GM13977 (cell line): ENCODE results near the gene CDH4.

Experiments
- DNase-seq: peaks from one replicate; pipeline ENCODE4 v3.0.0; 2012; ENCODE audit warnings: low spot score
- in situ Hi-C: fragments of 300-500 bp; cut with MboI; formaldehyde crosslinking; loops from one replicate; pipeline ENCODE4 v1.12.0; 2022; ENCODE audit warnings: low sequenced_read_pairs, low pct_unique_long_range_greater_than_20kb, mixed read lengths, inconsistent platforms; ENCODE audit not compliant: unreplicated experiment
- TF ChIP-seq, protein P1 (sequence below): IDR thresholded peaks from 2 replicates; pipeline ENCODE4 v1.5.1; 2012; ENCODE audit warnings: mild to moderate bottlenecking, control low read depth; ENCODE audit not compliant: insufficient read depth; ENCODE audit errors: extremely low read depth, missing control alignments

The CDH4 gene

DNA sequence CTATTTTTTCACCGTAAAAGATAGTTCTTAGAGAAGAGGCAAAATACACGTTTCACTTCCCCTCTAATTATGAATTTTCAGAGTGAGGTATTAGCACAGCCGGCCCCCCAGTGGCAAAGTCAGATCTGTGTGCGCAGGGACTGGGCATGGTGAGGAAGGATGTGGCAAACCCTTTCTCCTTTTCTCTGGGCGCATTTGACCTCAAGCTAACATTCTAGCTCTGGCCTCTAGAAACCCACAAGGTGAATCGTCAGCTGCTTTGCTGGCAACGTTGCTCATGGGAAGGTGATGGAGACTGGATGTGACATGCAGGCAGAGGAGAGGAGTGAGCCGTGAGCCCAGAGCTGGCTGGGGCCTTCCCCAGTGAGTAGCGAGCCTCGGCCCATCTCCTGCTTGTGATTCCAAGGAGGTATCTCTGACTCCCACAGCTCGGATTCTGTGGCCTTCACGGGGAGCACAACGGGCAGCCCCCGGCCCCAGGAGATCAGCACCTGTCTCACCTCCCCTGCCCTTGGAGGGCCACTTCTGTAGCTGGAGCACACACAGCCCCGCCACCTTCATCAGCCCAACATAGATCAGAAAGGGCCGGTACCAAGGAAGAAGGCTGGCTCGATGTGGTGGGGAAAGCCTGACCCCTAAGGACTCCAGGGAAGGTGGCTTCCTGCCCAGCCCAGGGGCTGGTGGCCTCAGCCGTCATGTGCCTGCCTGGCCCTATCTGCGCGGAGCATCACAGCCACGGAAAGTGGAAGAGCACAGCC is 660.8 kb downstream of the CDH4 start:
- in situ Hi-C loops: no loop called here
- TF ChIP-seq, protein P1, sequence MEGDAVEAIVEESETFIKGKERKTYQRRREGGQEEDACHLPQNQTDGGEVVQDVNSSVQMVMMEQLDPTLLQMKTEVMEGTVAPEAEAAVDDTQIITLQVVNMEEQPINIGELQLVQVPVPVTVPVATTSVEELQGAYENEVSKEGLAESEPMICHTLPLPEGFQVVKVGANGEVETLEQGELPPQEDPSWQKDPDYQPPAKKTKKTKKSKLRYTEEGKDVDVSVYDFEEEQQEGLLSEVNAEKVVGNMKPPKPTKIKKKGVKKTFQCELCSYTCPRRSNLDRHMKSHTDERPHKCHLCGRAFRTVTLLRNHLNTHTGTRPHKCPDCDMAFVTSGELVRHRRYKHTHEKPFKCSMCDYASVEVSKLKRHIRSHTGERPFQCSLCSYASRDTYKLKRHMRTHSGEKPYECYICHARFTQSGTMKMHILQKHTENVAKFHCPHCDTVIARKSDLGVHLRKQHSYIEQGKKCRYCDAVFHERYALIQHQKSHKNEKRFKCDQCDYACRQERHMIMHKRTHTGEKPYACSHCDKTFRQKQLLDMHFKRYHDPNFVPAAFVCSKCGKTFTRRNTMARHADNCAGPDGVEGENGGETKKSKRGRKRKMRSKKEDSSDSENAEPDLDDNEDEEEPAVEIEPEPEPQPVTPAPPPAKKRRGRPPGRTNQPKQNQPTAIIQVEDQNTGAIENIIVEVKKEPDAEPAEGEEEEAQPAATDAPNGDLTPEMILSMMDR: no peak
- DNase-seq: no peak

GRCh38 chr20:61913423-61914225 is 661.6 kb downstream of the CDH4 start:
- DNase-seq: no peak
- TF ChIP-seq, protein P1: no peak
- in situ Hi-C loops: no loop called here

GRCh38 chr20:61915101-61915500 is 663.0 kb downstream of the CDH4 start:
- no peak for DNase-seq
- TF ChIP-seq, protein P1: no peak
- in situ Hi-C loops: no loop called here

DNA sequence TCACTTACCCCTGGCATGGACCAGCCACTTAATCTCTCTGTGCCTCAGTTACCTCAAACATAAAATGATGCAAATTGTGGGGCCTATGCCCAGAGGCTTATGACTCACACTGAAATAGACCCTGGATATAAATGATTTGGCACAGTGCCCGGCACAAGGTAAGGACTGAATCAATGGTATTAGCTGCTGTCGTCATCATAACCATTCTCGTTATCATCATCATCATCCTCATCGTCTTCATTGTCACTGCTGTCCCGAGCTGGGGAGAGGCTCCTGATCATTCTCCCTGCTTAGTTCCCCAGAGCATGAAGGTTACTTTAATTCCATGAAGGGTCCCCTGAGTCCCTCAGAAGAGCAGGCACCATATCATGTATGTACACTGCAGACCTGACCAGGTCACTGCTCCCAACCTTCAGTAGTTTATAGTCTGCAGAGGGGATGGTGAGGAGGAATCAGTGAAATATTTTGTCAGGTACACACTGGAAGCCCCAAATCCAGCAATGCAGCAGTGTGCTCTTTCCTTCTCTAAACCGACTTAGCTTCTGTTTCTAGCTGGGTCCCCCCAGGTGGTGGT is 664.3 kb downstream of the CDH4 start:
- TF ChIP-seq, protein P1: no peak
- no peak for DNase-seq
- in situ Hi-C loops: no loop called here

GRCh38 chr20:61917474-61918145 is 665.5 kb downstream of the CDH4 start:
- TF ChIP-seq, protein P1: no peak
- in situ Hi-C loops: no loop called here
- DNase-seq: no peak

- TF ChIP-seq, protein P1: no peak
- in situ Hi-C loops: no loop called here
- no peak for DNase-seq
These were observed 666.5 kb downstream of the CDH4 start for GRCh38 chr20:61918548-61918947.
